ENCODE data around the gene APOC1.

The APOC1 gene

DNA sequence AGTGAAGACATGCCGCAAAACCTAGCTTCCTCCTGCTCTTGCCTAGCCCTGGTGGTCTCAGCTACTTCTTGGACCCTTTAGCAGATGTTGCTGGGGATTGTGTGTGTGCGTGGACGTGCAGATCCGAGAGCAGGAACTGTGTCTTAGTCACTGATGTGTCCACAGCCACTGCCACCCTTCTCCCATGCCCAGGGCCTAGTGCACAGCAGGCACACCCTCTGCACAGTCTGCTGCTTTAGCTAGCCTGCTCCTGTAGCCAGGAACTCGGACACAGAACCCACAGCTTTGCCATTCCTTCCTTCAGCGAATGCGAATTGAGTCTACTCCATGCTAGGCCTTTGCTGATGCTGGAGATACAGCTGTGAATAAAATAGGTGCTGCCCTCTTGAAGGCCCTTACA, 43.1 kb downstream of the APOC1 start:
- no peak for DNase-seq

DNA sequence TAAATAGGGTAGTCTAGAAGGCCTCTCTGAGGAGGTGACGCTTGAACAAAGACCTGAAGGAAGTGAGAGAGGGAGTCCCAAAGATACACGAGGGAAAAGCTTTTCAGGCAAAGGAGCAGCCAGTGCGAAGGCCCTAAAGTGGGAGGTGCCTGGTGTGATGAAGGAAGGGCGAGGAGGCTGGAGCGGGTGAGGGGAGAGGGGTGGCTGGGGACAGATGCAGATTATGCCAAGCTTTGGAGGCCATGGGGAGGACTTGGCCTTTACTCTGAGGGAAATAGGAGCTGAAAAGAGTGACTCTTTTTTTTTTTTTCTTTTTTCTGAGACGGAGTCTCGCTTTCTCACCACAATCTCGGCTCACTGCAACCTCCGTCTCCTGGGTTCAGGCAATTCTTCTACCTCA, 43.7 kb downstream of the APOC1 start:
- no peak for DNase-seq

DNA sequence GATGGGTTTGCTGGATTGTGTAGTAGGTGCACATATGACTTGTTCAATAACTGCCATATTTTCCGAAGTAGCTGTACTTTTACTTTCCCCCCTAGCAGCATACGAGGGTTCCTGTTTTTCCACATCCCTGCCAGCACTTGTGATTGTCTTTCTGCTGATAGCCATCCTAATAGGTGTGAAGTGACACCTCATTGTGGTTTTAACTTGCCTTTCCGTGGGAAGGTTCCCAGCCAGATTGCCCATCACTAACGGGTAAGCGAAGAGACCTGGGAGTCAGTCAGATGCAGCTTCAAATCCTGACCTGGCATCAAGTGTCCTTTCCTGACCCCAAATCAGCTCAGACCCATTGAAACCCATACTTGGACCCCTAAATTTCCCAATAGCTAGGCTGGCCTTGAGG, 45.3 kb downstream of the APOC1 start:
- DNase-seq, result no peak

DNA sequence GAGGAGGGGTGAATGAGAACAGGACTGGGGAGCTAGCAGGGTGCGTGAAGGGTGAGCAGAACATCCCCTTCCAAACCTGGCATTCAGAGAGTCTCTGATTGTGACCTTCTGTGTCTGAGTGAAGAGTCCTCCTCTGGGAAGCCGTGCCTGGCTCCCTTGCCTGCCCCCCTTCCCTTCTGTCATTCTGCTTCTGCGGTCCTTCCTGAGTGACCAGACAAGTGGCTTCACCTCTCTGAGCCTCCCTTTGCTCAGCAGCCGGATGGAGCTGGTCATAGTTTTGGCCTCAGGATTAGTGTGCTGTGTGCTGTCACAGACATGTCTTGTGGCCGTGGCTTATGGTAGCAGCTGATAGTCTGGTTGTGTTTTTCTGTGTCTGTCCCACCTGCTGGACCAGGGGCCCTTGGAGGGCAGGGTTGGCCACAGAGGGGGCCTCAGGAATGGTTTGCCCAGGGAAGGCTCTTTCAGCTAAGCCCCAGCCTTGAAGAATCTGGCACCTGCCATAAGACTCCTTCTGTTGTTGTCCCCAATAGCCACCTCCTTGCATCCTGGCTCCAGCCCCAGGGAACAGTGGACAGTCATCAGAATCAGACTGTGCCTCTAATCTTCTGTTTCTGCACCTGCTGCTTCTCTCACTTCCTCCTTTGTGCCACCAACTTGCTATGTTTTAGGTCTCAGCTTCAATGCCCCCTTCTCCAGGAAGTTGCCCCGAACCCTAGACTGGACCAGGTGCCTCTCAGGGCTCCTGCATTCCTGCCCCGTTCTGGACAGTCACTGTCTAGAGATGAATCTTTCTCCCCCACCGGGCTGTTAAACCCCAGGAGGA, 46.7 kb downstream of the APOC1 start:
- DNase-seq, result peak in 1 of 2 donors; percentile 28

- DNase-seq, result no peak
Measured at GRCh38 chr19:44961821-44962220, 47.4 kb downstream of the APOC1 start.

- DNase-seq, result no peak
Measured at GRCh38 chr19:44968118-44968517, 53.7 kb downstream of the APOC1 start.

DNA sequence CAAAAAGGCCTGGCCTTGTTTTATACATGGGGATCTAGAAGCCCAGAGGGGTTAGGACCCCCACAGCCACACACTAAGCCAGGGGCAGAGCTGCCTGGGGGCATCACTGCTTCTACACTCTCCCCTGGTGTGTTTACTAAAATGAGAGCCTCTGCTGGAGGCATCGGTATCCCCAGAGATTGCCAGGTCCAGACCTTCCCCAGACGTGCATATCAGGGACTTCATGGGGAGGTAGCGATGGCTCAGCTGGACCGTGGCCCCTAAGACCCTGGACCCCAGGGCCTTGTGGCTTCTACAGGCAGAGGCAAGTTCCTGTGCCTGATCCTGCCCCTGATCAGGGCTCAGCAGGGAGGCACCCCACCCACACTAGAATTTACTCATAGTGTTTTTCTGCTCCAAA, 54.3 kb downstream of the APOC1 start:
- no peak for DNase-seq
